GM12892 (cell line): ENCODE results near the gene DDT.
"Not testable (repeated sequence)": the region's sequence is repeated elsewhere in the genome, so short reads cannot be mapped to it uniquely, and the experiment has no call there.

Experiments
- DNase-seq: peaks from one replicate; pipeline ENCODE4 v3.0.0; 2011; ENCODE audit not compliant: insufficient read length
- FAIRE-seq: peaks from 2 replicates; lab custom pipeline; 2011; peaks lifted over from hg19 to GRCh38; lab: Jason Lieb, UNC
- POLR2A ChIP-seq: IDR thresholded peaks from 2 replicates; pipeline ENCODE4 v1.6.1; 2011; ENCODE audit warnings: low read depth, low read length, control low read depth
- POLR2AphosphoS5 ChIP-seq: IDR thresholded peaks from 2 replicates; pipeline ENCODE4 v1.6.1; 2011; ENCODE audit warnings: low read depth, low read length, control low read depth
- TAF1 ChIP-seq: IDR thresholded peaks from 2 replicates; pipeline ENCODE4 v1.6.1; 2011; ENCODE audit warnings: low read depth, mild to moderate bottlenecking, control low read depth, low read length, borderline replicate concordance

DDT gene

GRCh38 chr22:24006207-24006913, 32.1 kb upstream of the DDT start:
- FAIRE-seq (no peak), DNase-seq (no peak)
- TF ChIP-seq TAF1, result no peak
- TF ChIP-seq POLR2A, result no peak
- no peak for TF ChIP-seq POLR2AphosphoS5

DNA sequence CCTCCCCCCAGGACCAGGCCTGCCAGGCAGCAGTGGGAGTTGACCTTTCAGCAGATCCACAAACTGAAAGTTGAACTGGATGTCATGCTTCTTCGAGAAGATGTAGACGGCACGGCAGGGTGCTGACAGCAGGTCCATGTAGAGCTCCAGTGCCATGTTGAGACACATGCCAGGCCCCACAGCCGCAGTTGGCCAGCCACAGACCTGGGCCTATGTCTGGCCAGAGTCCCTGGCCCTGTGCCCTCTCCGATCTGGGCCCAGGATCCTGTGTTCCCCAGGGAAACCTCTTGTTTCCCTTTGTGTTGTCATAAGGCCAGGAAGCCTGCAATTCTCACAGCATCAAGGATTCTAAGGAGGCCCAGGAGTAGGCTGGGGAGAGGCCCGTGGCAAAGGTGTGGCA, 31.0 kb upstream of the DDT start, which contains the start of gene GSTT4:
Gene GSTT4, minus strand, starts transcription at position 253 of the 400 bp plus-strand sequence. Its CDS starts 97 bp downstream, at position 156.
- FAIRE-seq (no peak), DNase-seq (no peak)
- TF ChIP-seq TAF1, result no peak
- no peak for TF ChIP-seq POLR2A
- TF ChIP-seq POLR2AphosphoS5, result no peak

GRCh38 chr22:24003887-24004286, 29.6 kb upstream of the DDT start:
- FAIRE-seq, result no peak
- DNase-seq, result no peak
- TF ChIP-seq POLR2A (no peak), POLR2AphosphoS5 (no peak), TAF1 (no peak)

GRCh38 chr22:24002851-24003250, 28.6 kb upstream of the DDT start:
- FAIRE-seq, result no peak
- DNase-seq, result no peak
- no peak for TF ChIP-seq TAF1
- TF ChIP-seq POLR2A, result no peak
- TF ChIP-seq POLR2AphosphoS5, result no peak

DNA sequence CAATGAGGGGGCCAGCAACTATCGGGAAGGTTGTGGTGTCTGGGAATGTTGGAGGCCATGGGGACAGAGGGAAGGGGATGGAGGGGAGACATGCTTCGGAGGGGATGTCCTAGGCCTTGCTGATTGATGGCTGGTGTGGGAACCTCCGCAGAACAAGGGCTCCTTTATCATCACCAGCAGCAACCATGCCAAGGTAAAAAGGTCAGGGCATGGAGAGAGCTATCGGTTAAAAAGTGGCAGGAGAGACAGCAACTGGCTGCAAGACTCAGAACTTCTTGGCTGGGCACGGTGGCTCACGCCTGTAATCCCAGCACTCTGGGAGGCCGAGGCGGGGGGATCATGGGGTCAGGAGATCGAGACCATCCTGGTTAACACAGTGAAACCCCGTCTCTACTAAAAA, 28.0 kb upstream of the DDT start:
- DNase-seq, result no peak
- FAIRE-seq, result no peak
- TF ChIP-seq POLR2A (no peak), POLR2AphosphoS5 (no peak), TAF1 (no peak)

GRCh38 chr22:24001314-24001713, 27.1 kb upstream of the DDT start:
- TF ChIP-seq POLR2A (no peak), POLR2AphosphoS5 (no peak), TAF1 (no peak)
- FAIRE-seq, result peak; percentile 30
- DNase-seq, result no peak

DNA sequence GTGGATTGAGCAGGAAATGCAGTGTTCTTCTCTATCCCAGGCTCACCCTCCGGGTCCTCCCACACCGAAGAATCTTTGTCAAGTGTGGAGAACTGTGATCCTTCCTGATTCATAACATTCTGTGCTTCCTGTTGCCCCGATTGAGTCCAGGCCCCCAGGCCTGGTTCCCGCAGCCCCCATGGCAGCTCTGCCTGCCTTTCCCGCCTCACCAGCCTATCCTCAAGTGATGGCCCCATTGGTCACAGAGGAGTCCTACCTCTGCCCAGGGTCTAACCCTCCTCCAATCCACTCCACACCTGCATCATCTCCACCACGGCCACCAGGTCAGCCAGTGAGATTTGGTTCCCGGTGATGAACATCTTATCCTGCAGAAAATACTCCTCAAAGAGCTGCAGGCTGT, 25.5 kb upstream of the DDT start:
- DNase-seq, FAIRE-seq: not testable (repeated sequence)

- no peak for FAIRE-seq
- TF ChIP-seq POLR2AphosphoS5 (no peak), TAF1 (no peak), POLR2A (no peak)
Observed at GRCh38 chr22:23997092-23997491, 22.9 kb upstream of the DDT start.

GRCh38 chr22:23993581-23994177, 19.4 kb upstream of the DDT start:
- DNase-seq, FAIRE-seq: not testable (repeated sequence)

More at GRCh38 chr22:23997092-23997491, 22.9 kb upstream of the DDT start:
- no peak for DNase-seq

DNA sequence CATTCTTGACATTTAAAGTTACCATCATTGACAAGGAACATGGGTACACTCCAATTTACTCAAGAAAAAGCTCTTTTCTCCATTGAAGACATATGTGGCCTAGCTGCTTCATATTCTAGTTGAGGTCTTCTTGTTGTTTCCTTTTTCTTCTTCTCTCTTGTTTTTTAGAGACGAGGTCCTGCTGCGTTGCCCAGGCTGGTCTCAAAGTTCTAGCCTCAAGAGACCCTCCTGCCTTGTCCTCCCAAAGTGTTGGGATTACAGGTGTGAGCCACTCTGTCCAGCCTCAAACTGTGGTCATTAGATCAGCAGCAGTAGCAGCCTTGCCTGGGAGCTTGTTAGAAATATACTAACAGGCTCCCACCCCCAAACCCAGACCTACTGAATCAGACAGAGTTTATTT, 18.8 kb upstream of the DDT start:
- not testable (repeated sequence) for FAIRE-seq, DNase-seq

DNA sequence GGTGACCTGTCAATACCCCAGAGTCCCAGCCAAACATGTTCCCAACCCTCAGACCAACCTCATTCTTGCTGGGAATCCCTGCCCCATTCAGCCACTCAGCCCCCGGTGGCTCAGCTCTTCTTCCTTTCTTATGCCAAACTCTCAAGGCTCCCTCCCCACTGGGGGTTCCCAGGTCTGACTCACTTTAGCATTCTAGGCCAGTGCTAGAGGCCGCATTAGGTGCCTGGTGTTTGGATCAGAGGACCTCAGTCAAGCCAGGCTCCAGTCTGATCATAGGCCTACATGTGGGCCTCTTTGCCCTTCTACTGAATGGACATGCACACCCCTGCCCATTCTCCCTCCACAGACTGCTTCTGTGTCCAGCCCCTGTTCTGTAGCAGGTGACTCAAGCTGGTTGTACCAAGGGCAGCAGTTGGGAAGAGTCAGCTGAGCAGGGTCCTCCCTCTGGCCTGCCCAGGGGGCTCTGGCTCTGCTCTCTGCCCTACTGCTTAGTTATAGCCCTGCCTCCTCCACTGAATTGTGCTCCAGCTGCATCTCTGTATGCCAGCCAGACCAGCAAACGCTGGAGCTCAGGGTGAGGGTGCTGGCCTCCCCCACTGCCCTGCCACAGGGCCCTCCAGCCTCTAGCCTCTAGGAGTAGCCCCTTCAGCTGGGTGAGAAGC, 15.5 kb upstream of the DDT start:
- not testable (repeated sequence) for FAIRE-seq, DNase-seq

DNA sequence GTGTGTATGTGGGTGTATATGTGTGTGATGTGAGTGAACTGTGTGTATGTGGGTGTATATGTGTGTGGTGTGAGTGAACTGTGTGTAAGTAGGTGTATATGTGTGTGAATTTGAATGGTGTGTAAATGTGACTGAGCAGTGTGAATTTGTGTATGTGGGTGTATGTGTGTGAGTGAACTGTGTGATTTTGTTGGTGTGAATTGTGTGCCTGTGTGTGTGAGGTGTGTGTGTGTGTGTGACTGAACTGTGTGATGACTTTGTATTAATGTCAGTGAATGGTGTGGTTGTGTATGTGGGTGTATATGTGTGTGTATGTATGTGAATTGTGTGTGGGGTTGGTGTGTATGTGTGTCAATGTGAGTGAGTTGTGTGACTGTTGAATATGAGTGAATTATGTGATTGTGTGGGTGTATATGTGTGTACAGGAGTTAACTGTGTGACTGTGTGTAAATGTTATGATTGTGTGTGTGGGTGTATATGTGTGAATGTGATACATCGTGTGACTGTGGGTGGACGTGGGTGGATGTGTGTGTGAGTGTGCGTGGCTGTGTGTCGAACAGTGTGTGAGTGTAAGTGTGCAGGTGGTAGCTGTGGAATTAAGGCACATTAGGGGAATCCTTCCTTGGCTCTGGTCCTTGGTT, 12.4 kb upstream of the DDT start:
- DNase-seq, FAIRE-seq: not testable (repeated sequence)

DNA sequence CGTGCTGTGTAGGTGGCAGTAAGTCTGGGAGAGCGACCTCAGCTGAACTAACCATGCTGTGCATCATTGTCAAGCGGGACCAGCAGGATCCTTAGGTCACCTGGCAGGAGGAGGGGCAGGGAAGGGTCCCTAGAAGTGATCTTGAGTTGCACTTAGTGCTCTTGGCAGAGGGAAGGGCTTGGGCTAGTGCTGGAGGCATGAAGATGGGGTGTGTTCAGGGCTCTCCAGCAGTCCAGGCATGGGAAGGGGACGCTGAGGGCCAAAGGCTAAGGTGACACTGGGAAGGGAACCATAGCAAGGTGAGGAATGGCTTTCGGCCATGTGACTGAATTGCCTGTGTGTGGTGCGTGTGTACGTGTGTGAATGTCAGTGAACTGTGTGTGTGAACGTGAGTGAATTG, 11.8 kb upstream of the DDT start:
- DNase-seq, FAIRE-seq: not testable (repeated sequence)
